D721Med (cell line): Measurements from ENCODE around the gene UPF3A.
"Not testable (repeated sequence)": the region's sequence is repeated elsewhere in the genome, so short reads cannot be mapped to it uniquely, and the experiment has no call there.

Source experiments
- DNase-seq: peaks from one replicate; pipeline ENCODE4 v3.0.0; 2011; ENCODE audit warnings: low spot score; ENCODE audit not compliant: insufficient read length
- FAIRE-seq: peaks from 2 replicates; lab custom pipeline; 2011; peaks lifted over from hg19 to GRCh38; lab: Jason Lieb, UNC
- TF ChIP-seq, protein P1 (sequence below): IDR thresholded peaks from 2 replicates; pipeline ENCODE4 v1.5.1; 2012; ENCODE audit warnings: mild to moderate bottlenecking, control low read depth; ENCODE audit not compliant: insufficient read depth; ENCODE audit errors: missing control alignments

UPF3A gene

GRCh38 chr13:114321256-114321655 lies 39.9 kb downstream of the UPF3A start:
- FAIRE-seq (no peak), DNase-seq (no peak)
- TF ChIP-seq, protein P1, sequence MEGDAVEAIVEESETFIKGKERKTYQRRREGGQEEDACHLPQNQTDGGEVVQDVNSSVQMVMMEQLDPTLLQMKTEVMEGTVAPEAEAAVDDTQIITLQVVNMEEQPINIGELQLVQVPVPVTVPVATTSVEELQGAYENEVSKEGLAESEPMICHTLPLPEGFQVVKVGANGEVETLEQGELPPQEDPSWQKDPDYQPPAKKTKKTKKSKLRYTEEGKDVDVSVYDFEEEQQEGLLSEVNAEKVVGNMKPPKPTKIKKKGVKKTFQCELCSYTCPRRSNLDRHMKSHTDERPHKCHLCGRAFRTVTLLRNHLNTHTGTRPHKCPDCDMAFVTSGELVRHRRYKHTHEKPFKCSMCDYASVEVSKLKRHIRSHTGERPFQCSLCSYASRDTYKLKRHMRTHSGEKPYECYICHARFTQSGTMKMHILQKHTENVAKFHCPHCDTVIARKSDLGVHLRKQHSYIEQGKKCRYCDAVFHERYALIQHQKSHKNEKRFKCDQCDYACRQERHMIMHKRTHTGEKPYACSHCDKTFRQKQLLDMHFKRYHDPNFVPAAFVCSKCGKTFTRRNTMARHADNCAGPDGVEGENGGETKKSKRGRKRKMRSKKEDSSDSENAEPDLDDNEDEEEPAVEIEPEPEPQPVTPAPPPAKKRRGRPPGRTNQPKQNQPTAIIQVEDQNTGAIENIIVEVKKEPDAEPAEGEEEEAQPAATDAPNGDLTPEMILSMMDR = no peak

GRCh38 chr13:114323349-114323748 lies 41.9 kb downstream of the UPF3A start:
- DNase-seq (no peak), FAIRE-seq (no peak)
- TF ChIP-seq, protein P1 = no peak

- TF ChIP-seq, protein P1 = no peak
- no peak for FAIRE-seq
- DNase-seq = no peak
Observed at GRCh38 chr13:114324334-114324733, 42.9 kb downstream of the UPF3A start.

GRCh38 chr13:114325729-114326128 lies 44.3 kb downstream of the UPF3A start:
- FAIRE-seq (no peak), DNase-seq (no peak)
- TF ChIP-seq, protein P1 = no peak

- no peak for DNase-seq
- TF ChIP-seq, protein P1 = no peak
- FAIRE-seq = no peak
Observed at GRCh38 chr13:114328034-114328433, 46.6 kb downstream of the UPF3A start.

DNA sequence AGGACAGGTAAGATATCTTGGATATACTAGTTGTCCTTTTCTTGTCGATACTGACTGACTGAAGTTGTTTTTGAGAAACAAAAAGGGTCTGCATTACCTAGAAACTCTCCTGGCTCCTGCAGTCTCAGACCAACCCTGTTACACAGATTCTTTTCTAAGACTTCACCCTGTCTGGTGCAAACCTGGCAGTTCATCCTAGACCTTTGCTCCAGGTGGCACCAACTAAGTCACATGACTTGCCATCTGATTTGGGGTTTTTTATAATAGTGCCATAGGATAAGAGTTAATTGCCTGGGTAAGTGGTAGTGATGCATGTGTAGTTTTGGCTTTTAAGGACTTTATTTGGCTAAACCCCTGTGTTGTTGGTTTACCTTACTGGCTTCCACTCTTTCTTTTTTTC lies 47.2 kb downstream of the UPF3A start:
- TF ChIP-seq, protein P1 = no peak
- FAIRE-seq = no peak
- no peak for DNase-seq

GRCh38 chr13:114330086-114330485 lies 48.7 kb downstream of the UPF3A start:
- no peak for DNase-seq
- TF ChIP-seq, protein P1 = no peak
- no peak for FAIRE-seq

DNA sequence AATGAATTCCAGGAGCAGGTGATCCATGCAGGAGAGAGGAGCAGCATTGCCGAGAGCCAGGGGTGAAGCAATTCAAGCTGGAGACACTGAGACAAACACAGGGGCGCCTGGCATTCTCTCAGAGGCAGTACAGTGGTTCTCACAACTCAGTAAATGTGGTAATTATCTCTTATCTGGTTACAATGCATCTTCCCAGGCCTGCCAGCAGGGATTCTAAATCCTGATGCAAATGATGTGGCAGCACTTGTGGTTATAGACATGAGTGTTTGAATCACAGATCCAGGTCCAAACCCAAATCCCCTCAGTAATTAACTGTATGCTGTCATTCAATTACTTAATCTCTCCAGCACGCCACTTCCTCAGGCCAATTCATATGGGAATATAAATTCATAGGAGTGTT lies 52.5 kb downstream of the UPF3A start:
- not testable (repeated sequence) for FAIRE-seq, DNase-seq
